ENCODE results near the gene UNC119.

DNA sequence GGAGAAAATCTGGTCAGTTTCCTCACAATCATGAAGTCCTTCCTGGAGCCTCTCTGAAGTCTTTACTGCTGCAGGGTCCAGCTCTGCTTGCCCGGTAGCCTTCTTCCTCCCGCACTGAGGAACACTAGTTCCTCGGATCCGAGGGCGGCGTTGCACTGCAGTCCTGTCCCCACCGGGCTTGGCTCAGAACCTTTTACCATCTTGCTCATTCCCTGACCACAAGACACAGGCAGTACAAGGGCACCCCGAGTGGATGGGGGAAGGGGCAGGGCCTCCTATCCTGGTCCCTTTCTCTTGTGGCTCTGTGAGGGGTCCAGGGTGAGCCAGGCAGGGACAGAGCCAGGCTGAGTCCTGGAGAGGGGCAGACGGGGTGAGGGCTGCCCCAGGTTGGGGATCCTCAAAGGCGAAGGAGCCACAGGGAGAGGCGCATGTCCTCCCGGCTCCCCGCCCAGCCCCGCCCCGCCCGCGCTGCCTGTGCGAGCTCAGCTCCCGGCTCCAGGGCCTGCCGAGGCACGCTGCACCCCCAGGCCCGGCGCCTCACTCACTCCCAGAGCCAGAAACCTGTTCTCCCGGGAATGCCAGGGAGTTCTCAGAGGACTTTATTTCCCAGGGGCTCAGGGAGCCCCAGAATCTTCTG is 44.7 kb downstream of the UNC119 start:
- no peak for TF ChIP-seq YY1 (IDR thresholded peaks at IDR 0.05; ENCODE audit: insufficient read depth, insufficient read length)
- no peak for TF ChIP-seq SUZ12 (IDR thresholded peaks at IDR 0.05; ENCODE audit: extremely low read depth, insufficient read depth, insufficient read length)
